HG03159 (cell line): ENCODE data around the gene DNAAF5.

Source experiments
- ATAC-seq: cut with Tn5 transposase; IDR thresholded peaks from one replicate; pipeline ENCODE4 v1.9.1; 2021; ENCODE audit warnings: mild to moderate bottlenecking, moderate library complexity; ENCODE audit not compliant: unreplicated experiment

Gene DNAAF5

DNA sequence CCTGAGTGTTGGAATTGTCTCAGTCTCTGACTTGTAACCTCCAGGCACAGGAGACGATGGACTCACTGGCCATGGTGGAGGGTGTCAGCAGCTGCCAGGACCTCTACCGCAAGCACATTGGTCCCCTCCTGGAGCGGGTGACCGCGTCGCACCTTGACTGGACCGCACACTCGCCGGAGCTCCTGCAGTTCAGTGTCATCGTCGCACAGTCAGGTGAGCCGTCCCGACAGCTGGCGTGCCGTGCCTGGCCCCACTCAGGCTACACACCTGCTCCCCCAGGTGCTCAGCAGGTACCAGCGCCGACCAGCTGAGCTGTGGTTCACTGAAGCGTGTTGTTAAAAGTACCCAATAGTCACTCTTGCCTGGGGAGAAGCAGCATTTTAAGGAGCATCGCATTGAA lies 37.3 kb downstream of the DNAAF5 start:
- ATAC-seq: no peak

- no peak for ATAC-seq
Measured at GRCh38 chr7:765383-765782, 38.9 kb downstream of the DNAAF5 start.

GRCh38 chr7:767580-767940 lies 41.1 kb downstream of the DNAAF5 start:
- ATAC-seq: no peak

GRCh38 chr7:767941-768731 lies 41.6 kb downstream of the DNAAF5 start:
- no peak for ATAC-seq

DNA sequence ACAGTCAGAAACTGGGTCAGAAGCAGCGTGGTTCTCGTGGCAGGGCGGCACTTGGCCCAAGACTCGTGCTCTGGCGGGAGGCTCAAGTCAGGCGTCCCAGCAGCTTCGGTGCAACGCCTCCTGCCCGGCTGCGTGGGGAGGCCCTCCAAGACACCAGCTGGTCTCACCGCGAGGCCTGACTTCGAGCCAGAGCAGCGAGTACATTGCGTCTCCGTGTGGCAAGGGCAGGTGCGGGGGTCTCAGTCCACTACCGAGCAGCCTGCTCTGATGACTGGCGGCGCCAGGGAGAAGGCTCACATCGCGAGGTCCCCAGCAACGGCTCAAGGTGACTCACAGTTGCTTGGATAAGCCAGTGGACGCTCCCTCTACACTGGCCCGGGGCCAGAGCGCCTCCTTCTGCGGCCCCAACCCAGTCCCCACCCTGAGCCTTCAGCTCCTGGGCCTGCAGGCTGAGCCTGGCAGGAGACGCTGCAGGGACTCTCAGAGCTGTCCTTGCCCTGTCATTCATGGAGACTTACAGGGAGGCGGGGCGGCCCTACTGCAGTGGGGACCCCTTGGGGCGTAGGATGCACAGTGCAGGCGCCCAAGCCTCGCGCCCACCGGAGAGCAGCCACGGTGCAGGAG lies 42.5 kb downstream of the DNAAF5 start:
- no peak for ATAC-seq

GRCh38 chr7:770336-770735 lies 43.8 kb downstream of the DNAAF5 start:
- no peak for ATAC-seq

DNA sequence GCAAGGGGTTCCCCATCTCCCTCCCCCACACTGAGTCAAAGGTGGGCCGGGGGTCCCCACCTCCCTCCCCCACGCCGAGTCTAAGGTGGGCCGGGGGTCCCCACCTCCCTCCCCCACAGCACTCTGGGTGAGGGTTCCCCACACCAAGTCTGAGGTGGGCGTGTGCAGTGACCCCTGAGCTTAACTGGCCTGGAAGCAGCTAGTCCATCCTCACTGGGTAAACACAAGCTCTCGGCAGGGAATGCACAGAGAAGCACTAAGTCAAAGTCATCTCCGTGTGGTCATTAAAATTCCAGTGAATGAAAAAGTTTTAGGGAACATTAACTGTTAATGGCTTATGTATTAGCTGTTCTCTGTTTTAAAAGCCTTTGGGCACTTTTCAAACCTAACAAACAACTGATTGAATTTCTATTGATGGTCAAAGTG lies 44.3 kb downstream of the DNAAF5 start:
- no peak for ATAC-seq

- no peak for ATAC-seq
Measured at GRCh38 chr7:771234-772004, 44.9 kb downstream of the DNAAF5 start.

DNA sequence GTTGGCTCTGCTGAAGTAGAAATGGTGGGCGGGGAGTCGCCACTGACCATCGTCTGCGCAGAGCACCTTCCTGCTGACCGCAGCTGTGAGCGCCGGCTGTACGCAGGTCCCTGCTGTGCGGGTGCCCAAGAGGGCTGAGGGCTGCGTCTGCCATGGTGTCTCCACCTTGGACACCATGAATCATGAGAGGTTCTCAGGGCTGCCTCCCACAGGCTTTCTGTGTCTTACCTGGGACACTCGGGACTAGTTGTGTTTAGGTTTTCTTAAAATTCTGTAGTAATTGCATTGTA lies 45.5 kb downstream of the DNAAF5 start:
- no peak for ATAC-seq

DNA sequence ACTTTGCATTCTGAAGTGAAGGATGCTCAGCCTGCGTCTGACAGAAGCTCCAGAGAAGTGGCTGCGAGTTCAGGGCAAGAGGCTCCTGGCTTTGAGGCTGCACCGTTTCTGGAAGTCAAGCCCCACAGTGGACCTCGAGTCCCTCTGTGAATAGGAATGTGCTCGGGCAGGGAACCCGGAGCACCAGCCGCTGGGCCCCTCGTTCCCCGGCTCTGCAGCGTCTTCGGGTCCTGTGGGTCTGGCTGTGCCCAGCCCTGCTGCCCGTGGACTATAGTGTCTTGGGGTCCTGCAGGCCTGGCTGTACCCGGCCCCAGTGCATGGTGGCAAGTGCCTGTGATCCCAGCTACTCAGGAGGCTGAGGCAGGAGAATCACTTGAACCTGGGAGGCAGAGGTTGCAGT lies 45.9 kb downstream of the DNAAF5 start:
- no peak for ATAC-seq

DNA sequence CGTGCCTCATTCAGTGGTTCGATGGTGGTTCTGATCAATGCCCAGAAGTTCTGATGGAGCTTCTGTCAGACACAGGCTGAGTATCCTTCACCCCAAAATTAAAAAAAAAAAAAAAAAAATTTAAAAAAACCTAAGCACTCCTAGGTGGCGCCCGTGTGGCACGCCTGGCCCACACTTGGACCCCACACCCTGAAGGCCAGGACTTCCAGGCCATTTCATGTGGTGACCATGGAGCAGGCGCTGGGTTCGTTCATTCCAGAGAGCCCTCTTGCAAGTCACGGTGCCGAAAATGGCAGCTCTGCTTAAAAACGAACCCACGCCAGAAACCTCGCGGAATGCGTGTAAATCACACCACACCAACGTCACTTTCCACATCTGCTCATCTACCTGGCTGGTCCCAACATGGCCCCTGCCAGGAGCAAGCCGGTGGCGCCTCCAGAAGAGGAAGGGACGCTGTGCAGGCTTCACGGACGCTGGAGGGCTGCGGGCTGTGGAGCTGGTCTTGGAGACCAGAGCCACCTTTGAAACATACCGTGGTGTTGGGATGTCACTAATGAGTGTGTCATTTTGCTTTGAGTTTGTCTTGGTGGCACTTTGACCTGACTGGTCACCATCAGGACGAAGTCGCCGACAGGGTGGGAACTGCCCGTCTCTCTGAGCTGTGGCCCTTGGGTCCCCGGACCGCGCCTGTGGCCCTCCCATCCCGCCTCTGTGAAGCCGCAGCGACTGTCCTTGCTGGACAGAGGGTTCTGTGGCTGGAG lies 46.5 kb downstream of the DNAAF5 start:
- ATAC-seq: no peak

DNA sequence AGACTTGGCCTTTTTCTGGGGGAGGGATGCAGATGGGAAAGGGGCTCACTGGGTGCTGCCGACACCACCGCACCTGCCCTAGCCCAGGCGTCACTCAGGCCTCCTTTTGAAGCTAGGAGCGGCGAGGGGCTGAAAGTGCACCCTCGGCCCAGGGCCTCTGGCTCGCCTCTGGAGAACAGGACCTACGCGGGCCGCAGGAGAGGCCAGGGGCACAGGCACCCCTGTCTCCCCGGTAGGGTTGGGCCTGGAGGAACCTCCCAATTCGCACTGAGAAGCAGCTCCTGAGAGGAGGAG lies 47.1 kb downstream of the DNAAF5 start:
- no peak for ATAC-seq

- ATAC-seq: no peak
Measured at GRCh38 chr7:774161-775109, 47.9 kb downstream of the DNAAF5 start.

- ATAC-seq: no peak
Measured at GRCh38 chr7:776381-776780, 49.9 kb downstream of the DNAAF5 start.

GRCh38 chr7:776992-777727 lies 50.7 kb downstream of the DNAAF5 start:
- ATAC-seq: no peak

DNA sequence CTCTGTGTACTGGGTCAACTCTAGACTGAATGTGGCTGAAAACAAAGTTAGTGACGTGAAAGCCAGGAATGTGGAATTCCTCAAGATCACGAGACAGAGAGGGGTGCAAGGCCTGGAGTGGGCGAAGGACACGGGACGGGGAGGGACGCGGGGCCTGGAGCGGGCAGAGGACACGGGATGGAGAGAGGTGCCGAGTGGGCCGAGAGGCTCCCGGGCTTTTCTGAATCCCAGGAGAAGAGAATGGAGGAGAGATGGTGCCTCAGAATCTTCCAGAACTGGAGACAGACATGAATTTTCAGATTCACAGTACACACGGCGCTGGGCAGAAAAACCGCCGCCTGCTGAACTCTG lies 51.2 kb downstream of the DNAAF5 start:
- ATAC-seq: no peak

DNA sequence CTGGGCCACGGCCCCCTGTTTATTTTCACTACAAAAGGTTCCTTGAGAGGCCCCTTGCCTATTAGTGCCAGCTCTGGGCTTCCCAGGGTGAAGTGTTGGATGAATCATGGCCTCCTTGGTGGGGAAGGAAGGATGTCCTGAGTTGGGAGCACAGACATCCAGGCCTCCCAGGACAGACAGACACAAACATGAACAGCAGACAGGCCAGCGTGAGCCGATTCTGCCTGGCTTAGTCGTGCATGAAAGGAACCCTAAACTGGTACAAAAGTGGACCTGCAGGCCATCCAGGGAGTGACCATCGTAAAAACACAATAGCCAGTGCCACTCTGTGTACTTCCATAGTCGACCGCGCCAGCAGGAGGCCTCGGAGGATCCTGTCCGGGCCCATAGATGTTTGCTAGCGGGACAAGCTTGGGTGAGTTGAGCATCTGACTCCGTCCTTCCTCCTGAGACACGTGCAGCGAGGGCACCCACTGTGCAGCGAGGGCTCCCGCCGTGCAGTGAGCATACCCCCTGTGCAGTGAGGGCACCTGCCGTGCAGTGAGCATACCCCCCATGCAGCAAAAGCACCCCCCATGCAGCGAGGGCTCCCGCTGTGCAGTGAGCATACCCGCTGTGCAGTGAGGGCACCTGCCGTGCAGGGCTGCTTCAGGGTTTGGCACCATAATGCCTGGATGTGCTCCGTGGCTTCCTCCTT lies 51.9 kb downstream of the DNAAF5 start:
- ATAC-seq: no peak

- ATAC-seq: no peak
Measured at GRCh38 chr7:778968-779451, 52.5 kb downstream of the DNAAF5 start.

GRCh38 chr7:779480-779879 lies 53.0 kb downstream of the DNAAF5 start:
- no peak for ATAC-seq
